Measurements from ENCODE around the gene KIF2A. TPM values are rescaled to one million over a fixed set of nuclear protein-coding genes. Genes with fewer than 3 reads are reported as not detected.

KIF2A gene
- total and polyA plus RNA-seq, 2 of the 4 experiments (the other 2 are of a cell fraction): 23.6 to 37.3 TPM

DNA sequence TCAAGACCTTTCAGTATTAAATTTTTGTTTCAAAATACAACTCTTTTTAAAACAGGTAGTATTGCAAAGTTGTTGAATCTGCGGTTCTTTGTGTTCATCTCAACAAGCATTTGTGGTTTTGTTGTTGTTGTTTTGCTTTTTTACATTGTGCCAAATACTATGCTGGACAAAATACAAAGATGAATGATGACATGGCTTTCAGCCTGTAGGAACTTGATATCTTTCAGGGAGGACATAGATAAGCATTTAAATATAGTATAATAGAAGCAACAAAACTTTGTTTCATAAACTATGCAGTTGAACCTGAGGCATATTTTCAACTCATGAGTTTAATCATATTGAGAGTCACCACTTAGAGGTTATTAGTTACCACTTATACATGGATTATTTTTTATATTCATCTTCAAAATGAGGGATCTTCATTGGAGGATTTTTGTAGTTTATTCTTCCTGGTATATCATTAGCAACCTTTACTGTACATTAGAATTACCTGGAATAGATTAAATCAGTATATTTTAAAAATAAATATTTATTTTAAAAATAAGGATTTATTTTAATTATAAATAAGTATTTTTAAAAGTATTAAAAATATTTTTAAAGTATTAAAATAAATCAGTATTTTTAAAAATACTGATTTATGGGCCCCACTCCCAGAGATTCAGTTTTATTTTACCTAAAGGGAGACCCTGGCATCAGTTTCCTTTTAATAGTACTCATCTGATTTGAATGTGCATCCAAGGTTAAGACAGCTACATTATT, 42.9 kb downstream of the KIF2A start:
- DNase-seq (no peak), ATAC-seq (ENCODE audit: low read depth) (no peak)
- no CpG with 5 or more reads among the region's 1 CpG for WGBS, 2 experiments (ENCODE audit: extremely low coverage in 2 of 2, insufficient read length in 1 of 2)
- Histone ChIP-seq H2BK15ac (ENCODE audit: low read depth, low read length) (no peak overlapping the region), H2AFZ (replicated peaks; ENCODE audit: low read length, poor library complexity) (no peak overlapping the region), H3K79me1 (ENCODE audit: low read depth in 1 of 2, low read length in 2 of 2) (peaks cover 8% of the 10 kb centered on the region in 2 experiments; a peak in 3 of 4 replicates), H4K20me1 (ENCODE audit: insufficient read depth, low read length) (no peaks in the 10 kb centered on the region; the same call in 1 of the 2 replicates), H2BK5ac (ENCODE audit: low read depth, low read length, poor library complexity, severe bottlenecking) (no peak overlapping the region), H4K5ac (ENCODE audit: low read depth, low read length) (no peak overlapping the region), H3K9ac (ENCODE audit: low read depth, low read length) (no peak overlapping the region), H3K36me3 (ENCODE audit: control insufficient read depth, insufficient read depth, low read length) (peaks cover 10% of the 10 kb centered on the region), H2AK5ac (ENCODE audit: low read depth, low read length) (no peak overlapping the region), H3K27ac (ENCODE audit: insufficient read depth, low read length) (no peak overlapping the region), H3K18ac (ENCODE audit: low read depth, low read length) (no peak overlapping the region), H2BK120ac (ENCODE audit: low read depth, low read length) (no peak overlapping the region), H3K9me1 (ENCODE audit: insufficient read depth, low read length) (no peaks in the 10 kb centered on the region), H3K27me3 (ENCODE audit: control insufficient read depth, insufficient read depth, low read length) (no peaks in the 10 kb centered on the region), H2BK20ac (ENCODE audit: low read depth, low read length) (no peak overlapping the region), H4K8ac (ENCODE audit: low read depth in 2 of 2, low read length in 2 of 2) (no peak overlapping the region), H4K91ac (ENCODE audit: insufficient read depth, low read depth, low read length) (no peak overlapping the region), H2AK9ac (replicated peaks; ENCODE audit: low read depth, low read length, poor library complexity) (no peak overlapping the region), H3K14ac (replicated peaks; ENCODE audit: low read depth, low read length) (no peak overlapping the region), H3K23ac (ENCODE audit: low read depth, low read length) (no peak overlapping the region), H3K9me3 (ENCODE audit: control insufficient read depth, insufficient read depth, low read length) (no peaks in the 10 kb centered on the region), H3K4me2 (ENCODE audit: low read depth, low read length) (no peak overlapping the region), H3K56ac (ENCODE audit: extremely low read depth, insufficient read depth, low read length) (no peak overlapping the region), H3K4me3 (ENCODE audit: insufficient read depth, low read depth, low read length) (no peak overlapping the region), H3K4me1 (ENCODE audit: control insufficient read depth, insufficient read depth, low read length) (no peaks in the 10 kb centered on the region), H3K4ac (ENCODE audit: low read depth, low read length) (no peak overlapping the region)
- dilution Hi-C loops (cut with HindIII; ENCODE audit: low sequenced_read_pairs, unreplicated experiment) (no loop called here), in situ Hi-C loops (cut with MboI; ENCODE audit: low sequenced_read_pairs) (no loop called here), intact Hi-C loops (cut with micrococcal nuclease) (no loop called here)
- BruUV-seq (replicated peaks): no TSS peak
- TF ChIP-seq, protein P1, sequence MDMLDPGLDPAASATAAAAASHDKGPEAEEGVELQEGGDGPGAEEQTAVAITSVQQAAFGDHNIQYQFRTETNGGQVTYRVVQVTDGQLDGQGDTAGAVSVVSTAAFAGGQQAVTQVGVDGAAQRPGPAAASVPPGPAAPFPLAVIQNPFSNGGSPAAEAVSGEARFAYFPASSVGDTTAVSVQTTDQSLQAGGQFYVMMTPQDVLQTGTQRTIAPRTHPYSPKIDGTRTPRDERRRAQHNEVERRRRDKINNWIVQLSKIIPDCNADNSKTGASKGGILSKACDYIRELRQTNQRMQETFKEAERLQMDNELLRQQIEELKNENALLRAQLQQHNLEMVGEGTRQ (IDR thresholded peaks at IDR 0.05; ENCODE audit: low read depth, low read length): no peak
- TF ChIP-seq CEBPB (IDR thresholded peaks at IDR 0.05; ENCODE audit: low read depth, low read length): no peak
- TF ChIP-seq, protein P2, sequence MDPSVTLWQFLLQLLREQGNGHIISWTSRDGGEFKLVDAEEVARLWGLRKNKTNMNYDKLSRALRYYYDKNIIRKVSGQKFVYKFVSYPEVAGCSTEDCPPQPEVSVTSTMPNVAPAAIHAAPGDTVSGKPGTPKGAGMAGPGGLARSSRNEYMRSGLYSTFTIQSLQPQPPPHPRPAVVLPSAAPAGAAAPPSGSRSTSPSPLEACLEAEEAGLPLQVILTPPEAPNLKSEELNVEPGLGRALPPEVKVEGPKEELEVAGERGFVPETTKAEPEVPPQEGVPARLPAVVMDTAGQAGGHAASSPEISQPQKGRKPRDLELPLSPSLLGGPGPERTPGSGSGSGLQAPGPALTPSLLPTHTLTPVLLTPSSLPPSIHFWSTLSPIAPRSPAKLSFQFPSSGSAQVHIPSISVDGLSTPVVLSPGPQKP (IDR thresholded peaks at IDR 0.05; ENCODE audit: borderline replicate concordance, low read depth, low read length): no peak
- TF ChIP-seq SMC3 (IDR thresholded peaks at IDR 0.05; ENCODE audit: low read depth, low read length): no peak
- TF ChIP-seq BHLHE40 (IDR thresholded peaks at IDR 0.05; ENCODE audit: low read depth, low read length): no peak
- ChIA-PET CTCF (no interaction called here), POLR2A (ENCODE audit: unreplicated experiment) (no interaction called here)

Measured in IMR-90 (cell line).